SK-N-MC (cell line): Measurements from ENCODE around the gene CHD2.

Experiments
- EZH2 ChIP-seq: fragments of 200-600 bp; sonication (generic); IDR thresholded peaks from one replicate; pipeline ENCODE4 v1.6.1; 2017; ENCODE audit warnings: antibody characterized with exemption
- FOXP2 ChIP-seq: optimal IDR thresholded peaks from 2 replicates; pipeline ENCODE3; 2011; ENCODE audit warnings: mild to moderate bottlenecking, moderate library complexity; ENCODE audit not compliant: insufficient read depth; ENCODE audit errors: extremely low read length, control extremely low read depth
- POLR2AphosphoS5 ChIP-seq: IDR thresholded peaks from 2 replicates; pipeline ENCODE4 v1.6.1; 2012; ENCODE audit warnings: mild to moderate bottlenecking, low read depth, low read length, borderline replicate concordance

DNA sequence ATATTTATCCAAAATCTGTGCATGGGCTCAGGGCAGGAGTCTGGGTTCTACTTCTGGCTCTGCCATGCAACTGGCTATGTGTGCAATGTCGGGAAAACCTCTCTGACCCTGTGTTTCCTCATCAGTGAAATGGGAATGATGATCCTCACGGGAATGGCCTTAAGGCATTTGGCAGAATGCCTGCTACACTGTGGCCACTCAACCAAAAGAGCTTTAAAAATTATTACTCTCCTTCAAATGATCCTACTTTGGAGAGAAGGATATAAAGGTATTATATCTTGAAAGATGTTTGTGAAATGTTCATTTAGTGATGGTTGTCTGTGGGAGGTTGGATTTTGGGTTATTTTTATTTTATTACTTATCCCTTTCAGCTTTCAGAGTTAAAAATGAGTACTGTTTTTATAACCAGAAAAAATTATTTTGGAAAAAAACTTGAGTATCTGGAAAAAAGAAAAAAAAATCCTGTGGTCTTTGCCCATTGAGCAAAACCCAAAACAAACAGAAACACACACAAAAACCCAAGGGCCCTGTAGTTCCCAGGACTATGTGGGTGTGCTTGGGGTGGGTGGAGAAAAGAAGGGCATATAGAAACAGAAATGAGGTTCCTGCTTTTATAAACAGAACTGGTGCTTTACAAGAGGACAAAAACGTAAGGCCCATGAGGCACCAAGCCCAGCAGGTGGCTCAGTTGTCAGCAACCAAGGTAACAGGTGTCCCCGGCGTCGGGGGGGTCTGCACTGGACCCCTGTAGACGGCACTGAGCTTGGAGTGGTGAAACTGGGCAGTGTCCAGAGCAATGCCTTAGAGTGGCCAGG, 166.9 kb downstream of the CHD2 start:
- TF ChIP-seq POLR2AphosphoS5 (no peak), EZH2 (no peak), FOXP2 (no peak)
